ENCODE measurements around the gene CDIP1.
A peak's percentile ranks its signal among the peaks of the same experiment; 100 is the strongest.

The CDIP1 gene

GRCh38 chr16:4489030-4489429 lies 49.5 kb downstream of the CDIP1 start:
- DNase-seq (ENCODE audit: low spot score): no peak

- DNase-seq (ENCODE audit: low spot score): no peak
Observed at GRCh38 chr16:4488499-4488967, 50.0 kb downstream of the CDIP1 start.

GRCh38 chr16:4487955-4488498 lies 50.5 kb downstream of the CDIP1 start:
- no peak for DNase-seq (ENCODE audit: low spot score)

- DNase-seq (ENCODE audit: low spot score): no peak
Observed at GRCh38 chr16:4486126-4486893, 52.3 kb downstream of the CDIP1 start.

- no peak for DNase-seq (ENCODE audit: low spot score)
Observed at GRCh38 chr16:4481963-4482362, 56.6 kb downstream of the CDIP1 start.

- DNase-seq (ENCODE audit: low spot score): no peak
Observed at GRCh38 chr16:4481526-4481925, 57.0 kb downstream of the CDIP1 start.

- DNase-seq (ENCODE audit: low spot score): no peak
Observed at GRCh38 chr16:4477966-4478365, 60.6 kb downstream of the CDIP1 start.

- peak; percentile 97 for DNase-seq (ENCODE audit: low spot score)
Observed at GRCh38 chr16:4475880-4476788, 62.4 kb downstream of the CDIP1 start, which contains the start of gene HMOX2. TSS of gene HMOX2 (plus strand) at chr16:4476398. CDS start at chr16:4505525, 29,127 bp downstream.

- peak; percentile 80 for DNase-seq (ENCODE audit: low spot score)
Observed at GRCh38 chr16:4474192-4474961, 64.2 kb downstream of the CDIP1 start, which contains the start of gene NMRAL1. TSS of gene NMRAL1 (minus strand) at chr16:4474625. CDS start at chr16:4474132, 493 bp downstream.

GRCh38 chr16:4472880-4473279 lies 65.7 kb downstream of the CDIP1 start:
- DNase-seq (ENCODE audit: low spot score): no peak

GRCh38 chr16:4471869-4472268 lies 66.7 kb downstream of the CDIP1 start:
- no peak for DNase-seq (ENCODE audit: low spot score)

- DNase-seq (ENCODE audit: low spot score): no peak
Observed at GRCh38 chr16:4468972-4469371, 69.6 kb downstream of the CDIP1 start.

GRCh38 chr16:4467916-4468315 lies 70.7 kb downstream of the CDIP1 start:
- DNase-seq (ENCODE audit: low spot score): no peak

GRCh38 chr16:4465977-4466779 lies 72.4 kb downstream of the CDIP1 start:
- no peak for DNase-seq (ENCODE audit: low spot score)

- no peak for DNase-seq (ENCODE audit: low spot score)
Observed at GRCh38 chr16:4463522-4464163, 74.9 kb downstream of the CDIP1 start.

- DNase-seq (ENCODE audit: low spot score): no peak
Observed at GRCh38 chr16:4461250-4462085, 77.1 kb downstream of the CDIP1 start.

- DNase-seq (ENCODE audit: low spot score): no peak
Observed at GRCh38 chr16:4460936-4461249, 77.7 kb downstream of the CDIP1 start.

Measured in D341Med (cell line).